Chondrocyte (in vitro differentiated cells): ENCODE measurements around the gene SIRT7. TPM values are rescaled to one million over a fixed set of nuclear protein-coding genes. Genes with fewer than 3 reads are reported as not detected.

Experiments
- DNase-seq: peaks from one replicate; pipeline ENCODE4 v3.0.0; 2021; ENCODE audit warnings: mixed read lengths, low spot score
- H3K27ac Mint-ChIP-seq: one replicate; pipeline ENCODE4 v1.8.0; 2021; ENCODE audit warnings: mild to moderate bottlenecking, moderate library complexity, mixed read lengths; ENCODE audit not compliant: unreplicated experiment
- H3K27me3 Mint-ChIP-seq: 2 replicates; pipeline ENCODE4 v1.8.0; 2021; ENCODE audit warnings: low read depth, mixed read lengths
- H3K36me3 Mint-ChIP-seq: 2 replicates; pipeline ENCODE4 v1.8.0; 2021; ENCODE audit warnings: low read depth, mixed read lengths
- H3K4me1 Mint-ChIP-seq: 2 replicates; pipeline ENCODE4 v1.8.0; 2021; ENCODE audit warnings: low read depth, mild to moderate bottlenecking, mixed read lengths
- H3K4me3 Mint-ChIP-seq: one replicate; pipeline ENCODE4 v1.8.0; 2021; ENCODE audit warnings: mild to moderate bottlenecking, moderate library complexity, mixed read lengths; ENCODE audit not compliant: unreplicated experiment
- H3K9me3 Mint-ChIP-seq: 2 replicates; pipeline ENCODE4 v1.8.0; 2021; ENCODE audit warnings: low read depth, mixed read lengths
- CTCF ChIP-seq: fragments of 200-600 bp; sonication (generic); IDR thresholded peaks from 2 replicates; pipeline ENCODE4 v1.5.0; 2021; ENCODE audit warnings: antibody characterized with exemption, mild to moderate bottlenecking, moderate library complexity
- total RNA-seq: library from RNA; stranded (reverse); gene quantifications from 3 replicates; pipeline ENCODE4 v1.2.1, GENCODE V29; 2021

The SIRT7 gene
- total RNA-seq, 1 donor from 2014 or later = 15.8 TPM

- H3K4me1 Mint-ChIP-seq = peaks cover 4% of the 10 kb centered on the region
- no peaks in the 10 kb centered on the region for H3K9me3 Mint-ChIP-seq
- H3K36me3 Mint-ChIP-seq = no peaks in the 10 kb centered on the region
- peaks cover 33% of the 10 kb centered on the region for H3K27me3 Mint-ChIP-seq
- no peak for DNase-seq
- no peak for TF ChIP-seq CTCF
- H3K4me3 Mint-ChIP-seq = no peak overlapping the region
- H3K27ac Mint-ChIP-seq = peak overlapping the region; percentile 32
Observed at GRCh38 chr17:81962499-81963441, 44.8 kb upstream of the SIRT7 start.

- Mint-ChIP-seq H3K4me1 (peaks cover 4% of the 10 kb centered on the region), H3K4me3 (no peak overlapping the region), H3K27ac (no peak overlapping the region), H3K36me3 (no peaks in the 10 kb centered on the region), H3K27me3 (peaks cover 37% of the 10 kb centered on the region), H3K9me3 (no peaks in the 10 kb centered on the region)
- no peak for DNase-seq
- no peak for TF ChIP-seq CTCF
Observed at GRCh38 chr17:81961521-81962498, 43.8 kb upstream of the SIRT7 start.

- H3K4me3 Mint-ChIP-seq = no peak within 1 kb of the TSS
- no peak for DNase-seq
Observed at GRCh38 chr17:81961087-81961511, 43.1 kb upstream of the SIRT7 start, which contains the start of gene NOTUM. NOTUM (minus strand) TSS chr17:81961187; CDS start chr17:81960909, 278 bp downstream.

GRCh38 chr17:81960130-81960958 lies 42.4 kb upstream of the SIRT7 start:
- peaks cover 32% of the 10 kb centered on the region for H3K27me3 Mint-ChIP-seq
- H3K4me3 Mint-ChIP-seq = no peak overlapping the region
- H3K4me1 Mint-ChIP-seq = peaks cover 4% of the 10 kb centered on the region
- TF ChIP-seq CTCF = no peak
- H3K9me3 Mint-ChIP-seq = no peaks in the 10 kb centered on the region
- H3K36me3 Mint-ChIP-seq = no peaks in the 10 kb centered on the region
- DNase-seq = no peak
- H3K27ac Mint-ChIP-seq = no peak overlapping the region

More at GRCh38 chr17:81961087-81961511, 43.1 kb upstream of the SIRT7 start, which contains the start of gene NOTUM:
- peak; percentile 37 for TF ChIP-seq CTCF
- peaks cover 4% of the 10 kb centered on the region for H3K4me1 Mint-ChIP-seq
- no peak within 1 kb of the TSS for H3K27ac Mint-ChIP-seq
- H3K36me3 Mint-ChIP-seq = no peaks in the 10 kb centered on the region
- H3K9me3 Mint-ChIP-seq = no peaks in the 10 kb centered on the region
- H3K27me3 Mint-ChIP-seq = peaks cover 34% of the 10 kb centered on the region
